Epithelial cell of prostate (primary cell): ENCODE results near the gene SELENON.

ENCODE experiments used
- DNase-seq: peaks from one replicate; pipeline ENCODE4 v3.0.0-alpha.2; 2011; ENCODE audit warnings: low read depth, low spot score
- H3K27ac ChIP-seq: fragments of 450-650 bp; 2 replicates; pipeline ENCODE4 v1.5.1; 2017; ENCODE audit warnings: mild to moderate bottlenecking

Gene SELENON

GRCh38 chr1:25858906-25859789 is 59.2 kb downstream of the SELENON start, which contains the start of gene AUNIP:
TSS of gene AUNIP (minus strand) at chr1:25859457. CDS start at chr1:25859357, 100 bp downstream.
- peak; percentile 34 for DNase-seq
- peak within 1 kb of the TSS; percentile 62 for H3K27ac ChIP-seq

DNA sequence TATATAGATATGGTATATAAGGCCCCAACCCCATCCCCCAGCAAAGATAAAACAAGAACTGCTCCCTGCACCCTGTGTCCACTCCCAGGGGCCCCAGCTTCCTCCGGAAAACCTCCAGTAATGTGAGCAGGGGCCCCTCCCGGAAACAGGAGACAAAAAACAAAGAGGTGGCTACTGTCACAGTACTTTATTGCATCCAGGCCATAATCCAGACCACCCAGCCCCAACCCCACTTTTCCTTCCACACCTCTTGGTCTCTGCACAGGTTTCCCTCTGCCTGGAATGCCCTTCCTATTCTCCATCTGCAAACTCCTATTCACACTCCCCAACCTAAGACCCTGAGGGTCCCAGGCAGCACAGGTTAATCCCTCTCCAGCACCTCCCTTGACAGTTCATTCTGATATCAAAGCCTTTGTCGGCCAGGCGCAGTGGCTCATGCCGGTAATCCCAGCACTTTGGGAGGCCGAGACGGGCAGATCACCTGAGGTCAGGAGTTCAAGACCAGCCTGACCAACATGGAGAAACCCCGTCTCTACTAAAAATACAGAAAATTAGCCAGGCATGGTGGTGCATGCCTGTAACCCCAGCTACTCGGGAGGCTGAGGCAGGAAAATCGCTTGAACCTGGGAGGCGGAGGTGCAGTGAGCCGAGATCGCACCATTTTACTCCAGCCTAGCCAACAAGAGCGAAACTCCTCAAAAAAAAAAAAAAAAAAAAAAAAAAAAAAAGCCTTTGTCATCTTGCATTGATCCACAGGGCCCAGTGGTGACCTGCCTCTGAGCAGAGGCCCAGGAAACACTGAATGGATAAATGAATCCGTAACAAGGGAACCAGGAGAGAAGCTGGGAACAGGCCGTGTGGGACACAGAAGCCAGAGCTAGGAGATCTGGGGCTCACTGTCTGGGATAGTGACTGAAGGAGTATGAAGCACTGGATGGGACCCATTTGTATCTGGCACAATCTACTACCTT is 61.6 kb downstream of the SELENON start:
- DNase-seq, result no peak
- no peak overlapping the region for H3K27ac ChIP-seq

- no peak overlapping the region for H3K27ac ChIP-seq
Observed at GRCh38 chr1:25862785-25863485, 62.9 kb downstream of the SELENON start.

DNA sequence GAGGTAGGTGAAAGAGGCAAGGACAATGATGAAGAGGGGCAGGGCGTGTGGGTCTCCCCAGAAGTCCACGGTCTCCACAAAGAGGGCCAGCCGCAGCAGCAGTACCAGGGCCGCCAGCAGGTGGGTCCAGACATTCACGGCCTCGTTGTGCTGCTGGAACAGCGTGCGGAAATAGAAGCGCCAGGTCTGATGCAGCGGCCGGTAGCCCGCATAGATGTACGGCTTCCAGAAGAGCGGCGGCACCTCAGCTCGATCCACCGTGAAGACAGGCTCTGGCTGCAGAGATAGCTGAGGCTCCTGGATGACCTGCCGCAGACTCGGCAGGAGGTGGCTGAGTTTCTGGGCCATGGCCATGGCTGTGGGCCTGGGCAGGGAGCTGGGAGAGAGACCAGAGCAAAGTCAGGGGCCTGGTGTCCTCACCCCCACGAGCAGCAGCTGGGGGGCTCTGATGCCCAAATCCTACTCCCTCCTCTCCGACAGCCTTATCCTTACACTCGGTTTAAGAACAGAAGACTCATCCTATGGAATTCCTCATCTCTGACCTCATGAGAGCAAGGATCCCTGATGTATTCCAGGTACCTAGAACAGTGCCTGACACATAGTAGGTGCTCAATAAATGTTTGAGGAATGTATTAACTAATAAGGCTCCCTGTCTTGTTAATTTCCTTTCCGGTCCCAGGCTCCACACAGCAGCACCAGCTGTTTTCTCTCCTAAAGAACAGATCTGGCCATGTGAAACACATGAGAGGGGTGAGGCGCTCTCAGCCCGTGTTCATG is 63.7 kb downstream of the SELENON start:
- no peak overlapping the region for H3K27ac ChIP-seq
- DNase-seq, result no peak

More at GRCh38 chr1:25862785-25863485, 62.9 kb downstream of the SELENON start:
- DNase-seq, result no peak

GRCh38 chr1:25864434-25864833 is 64.4 kb downstream of the SELENON start:
- DNase-seq, result no peak
- no peak overlapping the region for H3K27ac ChIP-seq

GRCh38 chr1:25866288-25866687 is 66.3 kb downstream of the SELENON start:
- DNase-seq, result no peak
- H3K27ac ChIP-seq, result no peak overlapping the region

- H3K27ac ChIP-seq, result no peak overlapping the region
- DNase-seq, result no peak
Observed at GRCh38 chr1:25867210-25867991, 67.4 kb downstream of the SELENON start.
